OCI-LY1 (cell line): ENCODE data around the gene ASF1B.

ENCODE experiments used
- H2AFZ ChIP-seq: fragments of 200-600 bp; sonication (generic), shearing (Covaris generic); 2 replicates; pipeline ENCODE4 v1.6.0; 2014; ENCODE audit warnings: antibody characterized with exemption, mild to moderate bottlenecking, low read length
- H3F3A ChIP-seq: fragments of 200-600 bp; sonication (generic), shearing (Covaris generic); 2 replicates; pipeline ENCODE4 v1.6.0; 2014; ENCODE audit warnings: mild to moderate bottlenecking, antibody characterized with exemption, low read length, moderate library complexity; ENCODE audit not compliant: insufficient read depth
- H3K27ac ChIP-seq: fragments of 200-600 bp; sonication (generic); 2 replicates; pipeline ENCODE4 v1.5.1; 2014; ENCODE audit warnings: low read length, mixed run types, mild to moderate bottlenecking, low read depth; ENCODE audit not compliant: poor library complexity, severe bottlenecking
- H3K27me3 ChIP-seq: fragments of 200-600 bp; sonication (generic); 2 replicates; pipeline ENCODE4 v1.6.0; 2014; ENCODE audit warnings: antibody characterized with exemption, mild to moderate bottlenecking, low read length, moderate library complexity; ENCODE audit not compliant: insufficient read depth
- H3K36me3 ChIP-seq: fragments of 200-600 bp; sonication (generic); 2 replicates; pipeline ENCODE4 v1.6.1; 2014; ENCODE audit warnings: mild to moderate bottlenecking, antibody characterized with exemption, low read length, moderate library complexity, mixed read lengths; ENCODE audit not compliant: insufficient read depth
- H3K4me1 ChIP-seq: fragments of 200-600 bp; sonication (generic); 2 replicates; pipeline ENCODE4 v1.5.1; 2014; ENCODE audit warnings: mild to moderate bottlenecking, low read length, moderate library complexity; ENCODE audit not compliant: insufficient read depth, severe bottlenecking
- H3K4me2 ChIP-seq: fragments of 200-600 bp; sonication (generic), shearing (Covaris generic); 2 replicates; pipeline ENCODE4 v1.6.1; 2014; ENCODE audit warnings: low read length
- H3K4me3 ChIP-seq: fragments of 200-600 bp; sonication (generic); 2 replicates; pipeline ENCODE4 v1.5.1; 2014; ENCODE audit warnings: low read length, low read depth, mild to moderate bottlenecking, mixed read lengths; ENCODE audit not compliant: poor library complexity, severe bottlenecking
- H3K79me2 ChIP-seq: fragments of 200-600 bp; shearing (Covaris generic); 2 replicates; pipeline ENCODE4 v1.6.1; 2016; ENCODE audit warnings: mixed run types, low read length, mixed read lengths; ENCODE audit not compliant: insufficient read depth
- H3K9ac ChIP-seq: fragments of 200-600 bp; sonication (generic), shearing (Covaris generic); 2 replicates; pipeline ENCODE4 v1.6.1; 2014; ENCODE audit warnings: mild to moderate bottlenecking, low read length, mixed read lengths
- H3K9me2 ChIP-seq: fragments of 200-600 bp; sonication (generic), shearing (Covaris generic); 2 replicates; pipeline ENCODE4 v1.6.1; 2014; ENCODE audit warnings: low read depth, mild to moderate bottlenecking, low read length, mixed read lengths
- H3K9me3 ChIP-seq: fragments of 200-600 bp; shearing (Covaris generic); 2 replicates; pipeline ENCODE4 v1.6.1; 2014; ENCODE audit warnings: low read length, mixed read lengths
- H4K20me1 ChIP-seq: fragments of 200-600 bp; sonication (generic), shearing (Covaris generic); 2 replicates; pipeline ENCODE4 v1.6.0; 2016; ENCODE audit warnings: mild to moderate bottlenecking, low read length; ENCODE audit not compliant: insufficient read depth
- CTCF ChIP-seq: fragments of 200-600 bp; sonication (generic), shearing (Covaris generic); IDR thresholded peaks from 2 replicates; pipeline ENCODE4 v1.5.1; 2017; ENCODE audit warnings: mild to moderate bottlenecking, antibody characterized with exemption, low read length, moderate library complexity, mixed read lengths
- EZH2 ChIP-seq: fragments of 200-600 bp; sonication (generic), shearing (Covaris generic); IDR thresholded peaks from 2 replicates; pipeline ENCODE4 v1.8.0; 2017; ENCODE audit warnings: borderline replicate concordance, mixed run types, mild to moderate bottlenecking, antibody characterized with exemption, low read length, moderate library complexity, mixed read lengths

The ASF1B gene

GRCh38 chr19:14166999-14167575 is 30.7 kb upstream of the ASF1B start:
- H4K20me1 ChIP-seq: no peaks in the 10 kb centered on the region
- H2AFZ ChIP-seq: no peak overlapping the region
- H3K27me3 ChIP-seq: 0 out of 2 replicates have a peak, but pooled peaks cover 11% of the 10 kb centered on the region
- TF ChIP-seq EZH2 (no peak), CTCF (no peak)
- H3K4me2 ChIP-seq: no peak overlapping the region
- no peaks in the 10 kb centered on the region for H3K79me2 ChIP-seq
- no peaks in the 10 kb centered on the region for H3K9me3 ChIP-seq
- H3K9me2 ChIP-seq: no peaks in the 10 kb centered on the region
- no peak overlapping the region for H3K4me3 ChIP-seq
- no peaks in the 10 kb centered on the region for H3K4me1 ChIP-seq
- no peak overlapping the region for H3K9ac ChIP-seq
- no peaks in the 10 kb centered on the region for H3F3A ChIP-seq
- H3K36me3 ChIP-seq: no peaks in the 10 kb centered on the region
- no peak overlapping the region for H3K27ac ChIP-seq

GRCh38 chr19:14165990-14166830 is 29.8 kb upstream of the ASF1B start:
- Histone ChIP-seq H3K4me1 (no peaks in the 10 kb centered on the region), H3K4me3 (no peak overlapping the region), H3K4me2 (no peak overlapping the region), H3K27ac (no peak overlapping the region), H3K79me2 (no peaks in the 10 kb centered on the region), H3K9ac (no peak overlapping the region), H3K27me3 (0 out of 2 replicates have a peak, but pooled peaks cover 11% of the 10 kb centered on the region), H4K20me1 (no peaks in the 10 kb centered on the region), H3F3A (no peaks in the 10 kb centered on the region), H3K9me2 (no peaks in the 10 kb centered on the region), H2AFZ (no peak overlapping the region), H3K9me3 (no peaks in the 10 kb centered on the region), H3K36me3 (no peaks in the 10 kb centered on the region)
- TF ChIP-seq EZH2 (no peak), CTCF (no peak)

- Histone ChIP-seq H3K4me2 (no peak overlapping the region), H2AFZ (no peak overlapping the region), H3K9me2 (no peaks in the 10 kb centered on the region), H3K36me3 (no peaks in the 10 kb centered on the region), H3K79me2 (no peaks in the 10 kb centered on the region), H3F3A (no peaks in the 10 kb centered on the region), H3K4me3 (no peak overlapping the region), H3K9ac (no peak overlapping the region), H3K4me1 (no peaks in the 10 kb centered on the region), H4K20me1 (no peaks in the 10 kb centered on the region), H3K9me3 (no peaks in the 10 kb centered on the region), H3K27me3 (0 out of 2 replicates have a peak, but pooled peaks cover 8% of the 10 kb centered on the region), H3K27ac (no peak overlapping the region)
- no peak for TF ChIP-seq EZH2
- TF ChIP-seq CTCF: no peak
Observed at GRCh38 chr19:14164724-14165493, 28.5 kb upstream of the ASF1B start.
